HepG2 (cell line): ENCODE results near the gene C1QTNF12. TPM values are rescaled to one million over a fixed set of nuclear protein-coding genes. Genes with fewer than 3 reads are reported as not detected.
A peak's percentile ranks its signal among the peaks of the same experiment; 100 is the strongest.

Experiments
- BATF2 ChIP-seq: sonication (generic); formaldehyde crosslinking; IDR thresholded peaks from 2 replicates; pipeline ENCODE4 v1.8.0; 2022; ENCODE audit warnings: mild to moderate bottlenecking, missing genetic modification reagents, moderate library complexity
- CREBL2 ChIP-seq: sonication (generic); formaldehyde crosslinking; IDR thresholded peaks from 2 replicates; pipeline ENCODE4 v1.8.1; 2023; ENCODE audit warnings: missing genetic modification reagents, mild to moderate bottlenecking, borderline replicate concordance
- KIAA2018 ChIP-seq: sonication (generic); formaldehyde crosslinking; IDR thresholded peaks from 2 replicates; pipeline ENCODE4 v1.5.0; 2020; ENCODE audit warnings: mild to moderate bottlenecking, missing genetic modification reagents, borderline replicate concordance
- MED8 ChIP-seq: sonication (generic); formaldehyde crosslinking; IDR thresholded peaks from 2 replicates; pipeline ENCODE4 v1.8.1; 2023; ENCODE audit warnings: mild to moderate bottlenecking, missing genetic modification reagents; ENCODE audit not compliant: insufficient replicate concordance
- MXD1 ChIP-seq: sonication (generic); formaldehyde crosslinking; IDR thresholded peaks from 2 replicates; pipeline ENCODE4 v1.4.0; 2020; ENCODE audit warnings: mild to moderate bottlenecking, missing genetic modification reagents
- NR0B2 ChIP-seq: sonication (generic); formaldehyde crosslinking; IDR thresholded peaks from 2 replicates; pipeline ENCODE4 v1.4.0; 2020; ENCODE audit warnings: mild to moderate bottlenecking, missing genetic modification reagents
- NR2F2 ChIP-seq: IDR thresholded peaks from 2 replicates; pipeline ENCODE4 v1.6.1; 2012; ENCODE audit warnings: low read depth, inconsistent platforms, borderline replicate concordance
- ZBED4 ChIP-seq: sonication (generic); formaldehyde crosslinking; IDR thresholded peaks from 2 replicates; pipeline ENCODE4 v1.4.0; 2020; ENCODE audit warnings: missing genetic modification reagents, borderline replicate concordance
- ZNF431 ChIP-seq: sonication (generic); formaldehyde crosslinking; IDR thresholded peaks from 2 replicates; pipeline ENCODE4 v1.9.0; 2022; ENCODE audit warnings: missing genetic modification reagents, low read depth, mild to moderate bottlenecking, borderline replicate concordance
- ZNF597 ChIP-seq: sonication (generic); formaldehyde crosslinking; IDR thresholded peaks from 2 replicates; pipeline ENCODE4 v1.5.0; 2020; ENCODE audit warnings: missing genetic modification reagents
- ZNF768 ChIP-seq: sonication (generic); formaldehyde crosslinking; IDR thresholded peaks from 2 replicates; pipeline ENCODE4 v1.4.0; 2020; ENCODE audit warnings: missing genetic modification reagents
- ZNF780A ChIP-seq: sonication (generic); formaldehyde crosslinking; IDR thresholded peaks from 2 replicates; pipeline ENCODE4 v1.8.0; 2022; ENCODE audit warnings: mild to moderate bottlenecking, missing genetic modification reagents, moderate library complexity
- ZNF788 ChIP-seq: sonication (generic); formaldehyde crosslinking; IDR thresholded peaks from 2 replicates; pipeline ENCODE4 v1.5.0; 2020; ENCODE audit warnings: mild to moderate bottlenecking, missing genetic modification reagents, borderline replicate concordance
- polyA plus RNA-seq, 8 experiments: library from polyadenylated mRNA; depleted of rRNA in 3 of 8; stranded (reverse) in 7 of 8; unstranded in 1 of 8; fragments of >200 nt; fragmentation: Illumina TruSeq in 4 of 8; extraction: Trizol in 4 of 8; gene quantifications; 2 replicates each; pipeline versions ENCODE4 v1.2.1 to v1.2.3, GENCODE V29; 2011 to 2016; ENCODE audit warnings: low read depth in 4 of 8, missing spikeins in 1 of 8, mixed read lengths in 1 of 8; ENCODE audit not compliant: insufficient read depth in 1 of 8
- total RNA-seq, 5 experiments: library from RNA; depleted of rRNA; stranded (reverse); fragments of >200 nt; fragmentation: Illumina TruSeq; extraction: Trizol; gene quantifications; 2 replicates each; pipeline ENCODE4 v1.2.3, GENCODE V29; 2016; ENCODE audit warnings: low read depth in 1 of 5

The C1QTNF12 gene
- total and polyA plus RNA-seq, 2 of the 13 experiments (the other 11 are each of a cell fraction or from before 2014, with no cell fraction given): 0.18 to 0.64 TPM

GRCh38 chr1:1236176-1236763 lies 10.3 kb downstream of the C1QTNF12 start (continued):
- TF ChIP-seq NR0B2 (CRISPR knock-in tag) (no peak), BATF2 (CRISPR knock-in tag) (no peak), ZNF597 (CRISPR knock-in tag) (no peak), MED8 (CRISPR knock-in tag) (peak; percentile 43), ZBED4 (CRISPR knock-in tag) (no peak), ZNF780A (CRISPR knock-in tag) (no peak), ZNF788 (CRISPR knock-in tag) (no peak), ZNF431 (CRISPR knock-in tag) (no peak), NR2F2 (no peak), ZNF768 (CRISPR knock-in tag) (0 out of 2 replicates have a peak, but pooled peaks have one; percentile 8), KIAA2018 (CRISPR knock-in tag) (no peak), MXD1 (no peak), CREBL2 (CRISPR knock-in tag) (no peak)
